HFF-Myc (cell line): ENCODE results near the gene DPP9.
"Not testable (repeated sequence)": the region's sequence is repeated elsewhere in the genome, so short reads cannot be mapped to it uniquely, and the experiment has no call there.

Source experiments
- DNase-seq: peaks from one replicate; pipeline ENCODE4 v3.0.0-alpha.2; 2011; ENCODE audit warnings: low read depth; ENCODE audit errors: extremely low read depth
- H3K4me3 ChIP-seq: replicated peaks from 2 replicates; pipeline ENCODE4 v1.5.1; 2011; ENCODE audit warnings: low read depth, mild to moderate bottlenecking, control low read depth, low read length
- TF ChIP-seq, protein P1 (sequence below): IDR thresholded peaks from 2 replicates; pipeline ENCODE4 v1.5.1; 2012; ENCODE audit warnings: mild to moderate bottlenecking, low read depth, low read length, control low read depth; ENCODE audit errors: missing control alignments

DPP9 gene

DNA sequence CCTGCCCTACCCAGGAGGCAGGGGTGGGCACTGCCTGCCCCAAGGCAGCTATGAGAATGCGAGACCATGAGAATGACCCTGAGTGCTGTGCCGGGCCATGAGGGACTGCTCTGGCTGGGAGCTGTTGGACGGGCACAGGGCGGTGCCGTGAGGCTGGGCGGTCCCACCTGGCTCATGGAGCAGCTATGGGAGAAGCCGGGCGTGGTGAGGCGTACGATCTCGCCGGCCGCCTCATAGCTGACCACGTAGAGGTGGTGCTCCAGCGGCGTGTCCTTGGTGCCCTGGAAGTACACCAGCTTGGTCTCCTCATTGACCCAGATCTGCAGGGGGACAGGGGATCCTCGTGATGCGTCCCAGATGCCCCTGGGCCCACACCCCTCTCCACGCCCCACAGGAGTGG, 34.2 kb downstream of the DPP9 start:
- no peak for DNase-seq
- TF ChIP-seq, protein P1, sequence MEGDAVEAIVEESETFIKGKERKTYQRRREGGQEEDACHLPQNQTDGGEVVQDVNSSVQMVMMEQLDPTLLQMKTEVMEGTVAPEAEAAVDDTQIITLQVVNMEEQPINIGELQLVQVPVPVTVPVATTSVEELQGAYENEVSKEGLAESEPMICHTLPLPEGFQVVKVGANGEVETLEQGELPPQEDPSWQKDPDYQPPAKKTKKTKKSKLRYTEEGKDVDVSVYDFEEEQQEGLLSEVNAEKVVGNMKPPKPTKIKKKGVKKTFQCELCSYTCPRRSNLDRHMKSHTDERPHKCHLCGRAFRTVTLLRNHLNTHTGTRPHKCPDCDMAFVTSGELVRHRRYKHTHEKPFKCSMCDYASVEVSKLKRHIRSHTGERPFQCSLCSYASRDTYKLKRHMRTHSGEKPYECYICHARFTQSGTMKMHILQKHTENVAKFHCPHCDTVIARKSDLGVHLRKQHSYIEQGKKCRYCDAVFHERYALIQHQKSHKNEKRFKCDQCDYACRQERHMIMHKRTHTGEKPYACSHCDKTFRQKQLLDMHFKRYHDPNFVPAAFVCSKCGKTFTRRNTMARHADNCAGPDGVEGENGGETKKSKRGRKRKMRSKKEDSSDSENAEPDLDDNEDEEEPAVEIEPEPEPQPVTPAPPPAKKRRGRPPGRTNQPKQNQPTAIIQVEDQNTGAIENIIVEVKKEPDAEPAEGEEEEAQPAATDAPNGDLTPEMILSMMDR = no peak
- no peak overlapping the region for H3K4me3 ChIP-seq

DNA sequence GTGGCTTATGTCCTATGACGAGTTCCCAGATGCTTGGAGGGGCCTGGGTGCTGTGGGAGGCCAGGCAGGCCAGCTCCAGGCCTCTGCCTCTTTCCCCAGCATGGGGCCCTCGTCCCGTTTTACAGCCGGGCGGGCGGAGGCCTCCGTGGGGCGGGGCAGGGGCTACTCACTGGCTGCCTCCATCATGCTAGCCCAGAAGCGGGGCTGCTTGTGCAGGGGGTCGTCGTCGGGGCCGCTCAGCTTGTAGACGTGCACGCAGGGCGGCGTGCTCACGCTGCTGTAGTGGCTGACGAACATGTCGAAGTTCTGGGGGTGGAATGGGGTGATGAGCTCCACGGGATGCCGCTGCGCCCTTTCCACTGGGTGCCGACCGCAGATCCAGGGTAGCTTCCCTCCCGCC, 35.1 kb downstream of the DPP9 start:
- DNase-seq = no peak
- TF ChIP-seq, protein P1 = no peak
- H3K4me3 ChIP-seq = no peak overlapping the region

DNA sequence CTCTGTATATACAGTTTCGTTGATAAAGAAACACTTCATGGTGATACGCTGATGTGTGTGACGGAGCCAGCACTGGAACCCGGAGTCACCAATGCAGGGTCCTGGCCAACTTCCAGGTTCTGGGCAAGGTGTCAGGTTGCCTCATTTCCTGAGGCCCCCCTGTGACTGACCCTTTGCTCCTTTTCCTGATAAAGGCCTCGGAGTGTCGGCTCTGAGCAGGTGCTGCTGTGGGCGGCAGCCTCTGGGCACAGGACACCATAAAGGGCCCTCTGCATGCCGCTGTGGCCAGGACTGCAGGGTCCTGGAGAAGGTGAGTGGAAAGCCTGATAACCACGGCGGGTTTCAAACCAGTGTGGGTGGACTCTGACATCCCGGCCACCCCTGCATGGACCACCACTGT, 36.2 kb downstream of the DPP9 start:
- DNase-seq = no peak
- TF ChIP-seq, protein P1 = no peak
- H3K4me3 ChIP-seq = no peak overlapping the region

DNA sequence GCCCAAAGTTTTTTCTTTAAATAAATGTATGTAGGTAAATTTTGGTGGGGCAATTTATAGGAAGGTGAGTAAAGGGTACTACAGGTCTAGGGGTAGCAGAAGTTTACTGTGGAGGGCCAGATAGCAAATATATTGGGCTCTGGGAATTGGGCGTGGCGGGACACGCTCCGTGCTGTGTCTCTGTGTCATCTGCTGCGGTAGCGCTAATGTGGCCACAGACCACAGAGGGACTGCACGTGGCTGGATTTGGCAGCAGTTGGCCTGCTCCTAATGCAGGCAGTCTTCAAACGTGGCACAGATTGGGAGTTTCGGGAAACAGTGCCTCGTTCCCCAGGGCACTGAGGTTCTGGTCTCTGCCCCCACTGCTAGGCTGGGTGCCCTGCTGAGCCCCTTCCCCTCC, 36.9 kb downstream of the DPP9 start:
- DNase-seq = no peak
- TF ChIP-seq, protein P1 = no peak

DNA sequence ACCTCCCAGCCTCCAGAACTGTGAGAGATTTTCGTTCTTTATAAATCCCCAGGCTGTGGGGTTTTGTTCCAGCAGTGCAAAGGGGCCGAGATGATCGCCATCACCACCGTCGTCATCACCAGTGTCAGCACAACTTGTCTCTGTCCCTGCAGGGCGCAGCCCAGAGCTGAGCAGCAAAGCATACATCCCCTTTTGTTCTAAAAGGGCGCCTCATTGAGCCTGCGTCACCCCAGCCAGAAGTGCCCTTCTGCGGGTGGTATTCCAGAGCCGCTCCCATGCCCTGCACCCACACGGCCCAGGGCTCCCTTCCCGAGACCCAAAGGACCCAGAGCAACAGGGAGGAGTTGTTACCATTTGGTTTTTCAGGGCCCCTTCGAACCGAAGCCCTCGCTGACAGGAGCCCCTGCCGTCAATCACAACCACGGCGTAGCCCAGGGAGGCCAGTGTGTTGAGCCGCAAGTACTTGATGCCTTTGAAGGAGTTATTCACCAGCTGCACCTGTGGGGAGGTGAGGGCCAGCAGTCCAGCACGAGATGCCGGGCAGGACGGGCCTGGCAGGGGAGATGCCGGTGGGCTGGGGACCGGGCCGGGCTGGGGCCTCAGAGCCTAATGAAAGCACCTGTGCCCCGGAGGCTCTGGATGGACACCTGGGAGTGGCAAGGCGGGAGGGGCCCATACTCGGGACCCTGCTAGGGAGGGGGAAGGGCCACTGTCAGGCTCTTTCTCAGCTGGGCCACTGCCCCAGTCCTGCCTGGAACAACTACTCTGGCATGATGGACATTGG, 39.1 kb downstream of the DPP9 start:
- no peak for DNase-seq
- no peak overlapping the region for H3K4me3 ChIP-seq
- TF ChIP-seq, protein P1 = no peak

More for the DNA sequence above, 36.9 kb downstream of the DPP9 start:
- H3K4me3 ChIP-seq = no peak overlapping the region

DNA sequence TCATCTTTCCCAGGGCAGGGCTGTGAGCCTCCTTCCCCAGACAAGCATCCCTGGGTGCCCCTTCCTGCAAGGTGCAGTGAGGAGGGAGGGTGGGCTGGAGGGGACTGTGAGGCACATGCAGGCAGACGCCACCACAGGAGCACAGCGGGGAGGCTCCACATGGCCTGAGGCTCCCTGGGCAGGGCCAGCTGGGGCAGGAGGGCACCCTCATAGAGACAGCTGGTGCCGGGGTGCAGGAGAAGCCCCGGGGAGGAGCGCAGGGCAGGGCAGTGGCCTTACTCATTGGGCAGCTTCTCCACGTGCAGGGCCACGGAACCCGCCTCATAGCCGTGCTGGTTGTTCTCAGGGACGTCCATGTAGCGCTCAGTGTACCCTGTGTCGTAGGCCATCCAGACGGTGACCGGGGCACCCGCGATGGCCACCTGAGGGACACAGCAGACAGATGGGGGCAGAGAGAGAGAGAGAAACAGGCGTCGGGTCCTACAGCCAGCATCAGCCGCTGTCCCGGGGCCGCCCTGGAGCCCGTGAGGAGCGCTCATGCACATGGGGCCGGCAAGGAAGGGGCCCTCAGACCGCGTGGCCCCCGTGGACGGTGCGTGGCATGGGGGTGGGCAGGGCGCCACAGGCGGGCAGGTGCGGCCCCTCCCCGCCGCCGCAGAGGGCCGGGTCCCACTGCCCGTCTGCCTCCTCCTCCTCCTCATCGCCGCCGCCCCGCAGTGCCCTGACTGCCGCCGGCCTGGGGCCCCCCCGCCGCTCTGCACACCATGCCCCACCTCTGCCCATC, 41.0 kb downstream of the DPP9 start:
- no peak for DNase-seq
- TF ChIP-seq, protein P1 = no peak
- H3K4me3 ChIP-seq = no peak overlapping the region

DNA sequence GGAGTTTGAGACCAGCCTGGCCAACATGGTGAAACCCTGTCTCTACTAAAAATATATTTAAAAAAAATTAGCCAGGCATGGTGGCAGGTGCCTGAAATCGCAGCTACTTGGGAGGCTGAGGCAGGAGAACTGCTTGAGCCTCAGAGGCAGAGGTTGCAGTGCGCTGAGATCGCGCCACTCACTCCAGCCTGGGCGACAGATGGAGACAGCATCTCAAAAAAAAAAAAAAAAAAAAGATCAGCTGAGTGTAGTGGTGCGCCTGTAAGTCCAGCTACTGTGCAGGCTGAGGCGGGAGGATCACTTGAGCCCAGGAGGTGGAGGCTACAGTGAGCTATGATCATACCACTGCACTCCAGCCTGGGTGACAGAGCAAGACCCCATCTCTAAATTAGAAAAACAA, 43.6 kb downstream of the DPP9 start:
- not testable (repeated sequence) for DNase-seq, H3K4me3 ChIP-seq
